Adrenal gland (tissue), 12 donors: ENCODE results near the gene PRPH2. TPM values are rescaled to one million over a fixed set of nuclear protein-coding genes. Genes with fewer than 3 reads are reported as not detected.

Experiments used
- DNase-seq, 7 donors: peaks; one replicate each; pipeline ENCODE4 v3.0.0-alpha.2; 2019 to 2020
- H3K27ac ChIP-seq, 5 donors: fragments of 200-600 bp; sonication (generic) in 4 of 5; 1 replicate in 3 of 5; 2 replicates in 2 of 5; pipeline versions ENCODE4 v1.5.1 to v1.8.0; 2016 to 2020; ENCODE audit warnings: mild to moderate bottlenecking in 1 of 5
- H3K27me3 ChIP-seq: fragments of 200-600 bp; 2 replicates; pipeline ENCODE4 v1.8.0; 2021
- H3K36me3 ChIP-seq, 2 donors: fragments of 200-600 bp; replicated peaks in 1 of 2; 1 replicate in 1 of 2; 2 replicates in 1 of 2; pipeline versions ENCODE4 v1.5.1 to v1.8.0; 2018 to 2022
- H3K4me1 ChIP-seq, 2 donors: fragments of 200-600 bp; replicated peaks in 1 of 2; 1 replicate in 1 of 2; 2 replicates in 1 of 2; pipeline versions ENCODE4 v1.5.1 to v1.8.0; 2018 to 2021
- H3K4me3 ChIP-seq, 4 donors: fragments of 200-600 bp; sonication (generic) in 3 of 4; one replicate each; pipeline ENCODE4 v1.5.1; 2016 to 2018
- H3K9me3 ChIP-seq, 3 donors: fragments of 200-600 bp; sonication (generic) in 1 of 3; replicated peaks in 1 of 3; 1 replicate in 2 of 3; 2 replicates in 1 of 3; pipeline versions ENCODE4 v1.5.1 to v1.8.0; 2016 to 2021
- POLR2A ChIP-seq, 2 donors: fragments of 450-650 bp; IDR thresholded peaks; one replicate each; pipeline ENCODE4 v1.6.1; 2017; ENCODE audit warnings: antibody characterized with exemption in 2 of 2, mild to moderate bottlenecking in 2 of 2, moderate library complexity in 1 of 2
- WGBS, 4 donors: extraction: QIAGEN DNeasy Blood & Tissue Kit in 2 of 4; methylation state at CpG; one replicate each; pipeline versions ENCODE4 v1.1.5 to v1.1.7; 2013 to 2017; 5-methylcytosine and 5-hydroxymethylcytosine counted together
- intact Hi-C, 2 donors: fragments of 100-400 bp; cut with DNase I; formaldehyde crosslinking; loops; one replicate each; pipeline versions ENCODE4 v1.14.1 to v1.15.0; 2022 to 2023
- polyA plus RNA-seq, 3 donors: library from polyadenylated mRNA; stranded (reverse); fragments of 200-250 nt in 2 of 3; fragments of 350-450 nt in 1 of 3; fragmentation: Illumina TruSeq in 1 of 3; extraction: RNeasy Lipid Tissue Mini Kit (QIAGEN cat#74804) in 1 of 3; gene quantifications; one replicate each; pipeline ENCODE4 v1.2.3, GENCODE V29; 2013 to 2014
- total RNA-seq, 9 donors: library from RNA; depleted of rRNA in 4 of 9; stranded (reverse); fragments of >200 nt in 4 of 9; fragments of 120-200 nt in 1 of 9; fragmentation: NEBNext Ultra II Directional in 1 of 9; extraction: Animal tissue kit (Norgen Biotek cat#: 25700) in 1 of 9; gene quantifications; one replicate each; pipeline versions ENCODE4 v1.1.0 to v1.2.4, GENCODE V29; 2013 to 2023
- TF ChIP-seq, protein P1 (sequence below), 6 experiments: fragments of 450-650 bp in 4 of 6; fragments of 200-600 bp in 2 of 6; sonication (generic) in 1 of 6; IDR thresholded peaks; 1 replicate in 5 of 6; 2 replicates in 1 of 6; pipeline versions ENCODE4 v1.5.1 to v1.8.0; 2016 to 2021; ENCODE audit warnings: antibody characterized with exemption in 6 of 6, mild to moderate bottlenecking in 2 of 6, moderate library complexity in 1 of 6
- donor health status: healthy with polysubstance abuse.
- donor health status: Bipolar disorder and iron deficiency.
- donor health status: DM: yes; HTN: yes; CAD: no.
- donor health status: DM: no; HTN: no; CAD: no.
- donor health status: DM: no; HTN: no; CAD: no.
- donor health status: DM: yes; HTN: yes; CAD: no.

Gene PRPH2
- total and polyA plus RNA-seq, 12 donors = 0.47 to 2.7 (median 0.97) TPM; not detected in 1

DNA sequence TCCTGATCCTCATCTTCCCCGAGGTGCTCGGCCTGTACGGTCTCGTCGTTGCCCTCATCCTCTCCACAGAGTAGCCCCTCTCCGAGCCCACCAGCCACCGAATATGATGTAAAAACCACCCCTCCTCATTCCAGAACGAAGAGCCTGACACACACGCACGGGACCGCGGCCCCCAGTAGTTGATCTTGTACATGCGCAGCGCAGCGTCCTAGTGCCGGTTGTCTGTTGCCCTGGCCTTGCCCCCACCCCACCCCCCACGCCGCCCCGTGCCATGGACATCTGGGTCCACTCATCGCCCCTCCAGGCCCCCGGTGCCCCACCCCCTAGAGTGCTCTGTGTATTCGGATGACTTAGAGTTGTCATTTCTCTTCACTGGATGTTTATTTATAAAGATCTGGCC is 5.2 kb upstream of the PRPH2 start:
- H3K9me3 ChIP-seq = no peaks in the 10 kb centered on the region
- intact Hi-C loops = loop anchor here in 1 of 2 donors (5.0 kb wide), 2 partner anchors 60 to 150 kb away; partner anchors contain the start of gene RPL7L1

DNA sequence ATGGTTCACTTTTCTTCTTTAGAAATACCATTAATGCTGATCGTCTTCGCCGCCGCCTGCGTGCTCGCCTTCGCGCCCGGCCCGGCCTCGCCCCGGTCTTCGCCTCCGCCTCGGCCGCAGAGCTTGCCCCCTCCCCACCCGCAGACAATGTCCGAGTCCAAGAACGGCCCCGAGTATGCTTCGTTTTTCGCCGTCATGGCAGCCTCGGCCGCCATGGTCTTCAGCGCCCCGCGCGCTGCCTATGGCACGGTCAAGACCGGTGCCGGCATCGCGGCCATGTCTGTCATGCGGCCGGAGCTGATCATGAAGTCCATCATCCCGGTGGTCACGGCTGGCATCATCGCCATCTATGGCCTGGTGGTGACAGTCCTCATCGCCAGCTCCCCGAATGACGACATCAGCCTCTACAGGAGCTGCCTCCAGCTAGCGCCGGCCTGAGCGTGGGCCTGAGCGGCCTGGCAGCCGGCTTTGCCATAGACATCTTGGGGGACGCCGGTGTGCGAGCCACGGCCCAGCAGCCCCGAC is 4.8 kb upstream of the PRPH2 start:
- no peaks in the 10 kb centered on the region for H3K27me3 ChIP-seq
- H3K4me1 ChIP-seq = peaks cover 7 to 19% of the 10 kb centered on the region in 2 donors
- H3K4me3 ChIP-seq = peak overlapping the region in 2 of 4 donors; percentile 30 to 49
- no peaks in the 10 kb centered on the region for H3K9me3 ChIP-seq
- intact Hi-C loops = loop anchor here in 1 of 2 donors (5.0 kb wide), 2 partner anchors 60 to 150 kb away; partner anchors contain the start of gene RPL7L1
- TF ChIP-seq, protein P1, sequence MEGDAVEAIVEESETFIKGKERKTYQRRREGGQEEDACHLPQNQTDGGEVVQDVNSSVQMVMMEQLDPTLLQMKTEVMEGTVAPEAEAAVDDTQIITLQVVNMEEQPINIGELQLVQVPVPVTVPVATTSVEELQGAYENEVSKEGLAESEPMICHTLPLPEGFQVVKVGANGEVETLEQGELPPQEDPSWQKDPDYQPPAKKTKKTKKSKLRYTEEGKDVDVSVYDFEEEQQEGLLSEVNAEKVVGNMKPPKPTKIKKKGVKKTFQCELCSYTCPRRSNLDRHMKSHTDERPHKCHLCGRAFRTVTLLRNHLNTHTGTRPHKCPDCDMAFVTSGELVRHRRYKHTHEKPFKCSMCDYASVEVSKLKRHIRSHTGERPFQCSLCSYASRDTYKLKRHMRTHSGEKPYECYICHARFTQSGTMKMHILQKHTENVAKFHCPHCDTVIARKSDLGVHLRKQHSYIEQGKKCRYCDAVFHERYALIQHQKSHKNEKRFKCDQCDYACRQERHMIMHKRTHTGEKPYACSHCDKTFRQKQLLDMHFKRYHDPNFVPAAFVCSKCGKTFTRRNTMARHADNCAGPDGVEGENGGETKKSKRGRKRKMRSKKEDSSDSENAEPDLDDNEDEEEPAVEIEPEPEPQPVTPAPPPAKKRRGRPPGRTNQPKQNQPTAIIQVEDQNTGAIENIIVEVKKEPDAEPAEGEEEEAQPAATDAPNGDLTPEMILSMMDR (IDR thresholded peaks at IDR 0.05) = no peak
- no peak for TF ChIP-seq POLR2A (IDR thresholded peaks at IDR 0.05)
- no peaks in the 10 kb centered on the region for H3K36me3 ChIP-seq
- DNase-seq = peak in 6 of 7 donors; percentile 25 to 73 (median 38)
- 19 to 34% (median 22%) methylated on average over 19 to 52 of the region's 52 CpGs for WGBS, 4 donors
- peak overlapping the region in 4 of 5 donors; percentile 41 to 76 (median 60) for H3K27ac ChIP-seq

More for the DNA sequence above, 5.2 kb upstream of the PRPH2 start:
- WGBS, 4 donors = 67 to 90% (median 70%) methylated on average over 18 to 22 of the region's 22 CpGs
- Histone ChIP-seq H3K36me3 (no peaks in the 10 kb centered on the region), H3K4me1 (peaks cover 7 to 19% of the 10 kb centered on the region in 2 donors), H3K27ac (peak overlapping the region in 3 of 5 donors; percentile 56 to 76 (median 65)), H3K27me3 (no peaks in the 10 kb centered on the region), H3K4me3 (no peak overlapping the region)
- DNase-seq = peak in 1 of 7 donors; percentile 19
- TF ChIP-seq, protein P1 (IDR thresholded peaks at IDR 0.05) = no peak
- TF ChIP-seq POLR2A (IDR thresholded peaks at IDR 0.05) = no peak

DNA sequence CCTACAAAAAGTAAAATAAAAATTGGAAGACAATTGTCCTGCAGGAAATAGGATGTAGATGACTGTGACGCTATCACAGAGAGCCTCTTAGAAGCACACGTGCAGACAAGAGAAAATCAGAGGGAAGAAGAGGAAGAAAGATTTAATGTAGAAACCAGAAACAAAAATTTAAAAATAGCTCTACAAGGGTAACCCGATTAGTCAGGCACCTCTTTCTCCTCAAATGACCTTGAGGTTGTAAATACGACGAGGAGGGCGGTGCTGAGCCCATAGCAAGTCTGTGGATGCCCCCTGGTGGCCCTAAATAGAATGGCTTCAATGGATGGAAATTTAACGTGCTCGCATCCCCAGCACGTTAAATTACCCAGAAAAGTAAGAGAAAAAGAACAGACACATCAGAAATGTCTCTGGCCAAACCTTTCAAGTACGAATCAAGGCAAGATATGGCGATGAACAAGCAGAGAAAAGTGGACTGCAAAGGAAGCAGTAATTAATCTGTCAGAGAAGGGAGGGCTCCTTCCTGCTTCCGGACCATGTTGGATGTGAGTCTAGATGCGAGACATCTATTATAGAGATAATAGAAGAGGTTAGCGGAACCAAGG is 4.2 kb upstream of the PRPH2 start:
- Histone ChIP-seq H3K4me1 (peaks cover 7 to 19% of the 10 kb centered on the region in 2 donors), H3K27ac (peak overlapping the region in 4 of 5 donors; percentile 52 to 76 (median 60)), H3K27me3 (no peaks in the 10 kb centered on the region), H3K36me3 (no peaks in the 10 kb centered on the region), H3K4me3 (peak overlapping the region in 2 of 4 donors; percentile 30 to 49), H3K9me3 (no peaks in the 10 kb centered on the region)
- DNase-seq = peak; percentile 78 to 93 (median 89)
- intact Hi-C loops = loop anchor here in 1 of 2 donors (5.0 kb wide), 2 partner anchors 59 to 151 kb away; partner anchors contain the start of gene RPL7L1
- TF ChIP-seq POLR2A (IDR thresholded peaks at IDR 0.05) = no peak
- TF ChIP-seq, protein P1 (IDR thresholded peaks at IDR 0.05) = peak; percentile 88 to 97 (median 94)
- 0 to 1% (median 1%) methylated on average over 14 of the region's 14 CpGs for WGBS, 4 donors

DNA sequence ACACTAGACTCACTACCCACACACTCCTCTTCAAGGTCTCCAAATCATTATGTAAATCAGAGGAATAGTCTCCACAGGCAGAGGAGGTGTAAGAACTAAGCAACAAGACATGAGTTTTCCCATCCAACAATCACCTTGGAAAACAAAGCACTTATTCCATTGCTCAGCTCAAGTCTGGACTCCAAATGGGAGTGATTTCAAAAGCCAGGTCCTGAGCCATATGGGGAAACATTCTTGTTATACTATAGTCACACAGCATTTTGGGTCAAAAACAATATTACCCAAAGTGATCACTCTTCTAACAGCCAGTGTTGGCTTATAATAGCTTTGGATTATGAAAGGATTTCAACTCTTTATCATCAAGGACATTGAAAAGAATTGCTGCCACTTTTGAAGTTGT is 3.6 kb upstream of the PRPH2 start:
- no peak for DNase-seq
- intact Hi-C loops = loop anchor here in 1 of 2 donors (5.0 kb wide), 2 partner anchors 59 to 151 kb away; partner anchors contain the start of gene RPL7L1
- peaks cover 7 to 19% of the 10 kb centered on the region in 2 donors for H3K4me1 ChIP-seq
- TF ChIP-seq, protein P1 (IDR thresholded peaks at IDR 0.05) = no peak
- no peak for TF ChIP-seq POLR2A (IDR thresholded peaks at IDR 0.05)
- H3K36me3 ChIP-seq = no peaks in the 10 kb centered on the region
- peak overlapping the region in 4 of 5 donors; percentile 52 to 76 (median 60) for H3K27ac ChIP-seq
- H3K9me3 ChIP-seq = no peaks in the 10 kb centered on the region
- H3K4me3 ChIP-seq = peak overlapping the region in 1 of 4 donors; percentile 49
- no peaks in the 10 kb centered on the region for H3K27me3 ChIP-seq
